IPS-15b (cell line): ENCODE data around the gene CCDC102B.

Source experiments
- H3K27me3 ChIP-seq: one replicate; pipeline ENCODE4 v1.6.1; 2013; ENCODE audit warnings: low read length; ENCODE audit not compliant: control insufficient read depth, insufficient read depth
- H3K36me3 ChIP-seq: one replicate; pipeline ENCODE4 v1.6.1; 2013; ENCODE audit warnings: low read length; ENCODE audit not compliant: control insufficient read depth, insufficient read depth
- H3K4me1 ChIP-seq: one replicate; pipeline ENCODE4 v1.6.1; 2013; ENCODE audit warnings: mild to moderate bottlenecking, low read length; ENCODE audit not compliant: control insufficient read depth, insufficient read depth
- H3K4me3 ChIP-seq: one replicate; pipeline ENCODE4 v1.5.1; 2013; ENCODE audit warnings: low read depth, low read length
- H3K9ac ChIP-seq: one replicate; pipeline ENCODE4 v1.6.1; 2013; ENCODE audit warnings: low read depth, mild to moderate bottlenecking, low read length
- H3K9me3 ChIP-seq: one replicate; pipeline ENCODE4 v1.6.1; 2013; ENCODE audit warnings: mild to moderate bottlenecking, low read length; ENCODE audit not compliant: control insufficient read depth, insufficient read depth

The CCDC102B gene

DNA sequence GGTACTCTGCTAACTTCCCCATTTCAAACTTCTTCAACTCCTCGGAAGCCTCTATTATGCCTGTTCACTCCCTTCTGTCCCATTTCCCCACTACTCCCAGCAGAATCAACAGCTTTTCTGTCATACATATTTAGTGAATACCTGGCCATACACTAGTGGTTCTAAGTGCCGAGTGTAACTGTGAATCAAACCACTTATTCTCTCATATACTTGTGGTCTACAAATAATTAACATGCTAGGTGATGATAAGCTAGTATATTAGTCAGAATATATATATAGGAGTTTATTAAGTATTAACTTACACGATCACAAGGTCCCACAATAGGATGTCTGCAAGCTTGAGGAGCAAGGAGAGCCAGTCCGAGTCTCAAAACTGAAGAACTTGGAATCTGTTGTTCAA, 150.7 kb downstream of the CCDC102B start:
- Histone ChIP-seq H3K9ac (no peak overlapping the region), H3K36me3 (no peaks in the 10 kb centered on the region), H3K4me1 (peaks cover 8% of the 10 kb centered on the region), H3K9me3 (no peaks in the 10 kb centered on the region), H3K27me3 (no peaks in the 10 kb centered on the region), H3K4me3 (no peak overlapping the region)

DNA sequence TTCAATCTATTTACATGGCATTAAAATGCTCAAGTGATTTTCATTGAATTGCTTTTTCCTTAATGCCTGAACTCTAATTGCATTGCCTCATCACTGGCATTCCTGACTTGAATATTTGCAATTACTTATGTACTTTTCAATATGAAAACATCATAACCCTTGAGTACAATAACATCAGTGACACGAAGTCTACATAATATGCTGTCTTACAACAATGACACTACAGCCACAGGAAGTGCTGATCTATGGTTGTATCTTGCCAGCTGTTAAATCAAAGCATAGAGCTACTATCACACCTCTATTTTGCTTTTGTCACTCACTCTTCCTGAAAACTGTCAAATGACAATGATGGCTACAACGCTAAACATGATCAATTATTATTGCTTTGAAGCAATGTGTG, 156.9 kb downstream of the CCDC102B start:
- Histone ChIP-seq H3K4me3 (no peak overlapping the region), H3K27me3 (no peaks in the 10 kb centered on the region), H3K9me3 (no peaks in the 10 kb centered on the region), H3K36me3 (no peaks in the 10 kb centered on the region), H3K4me1 (no peaks in the 10 kb centered on the region), H3K9ac (no peak overlapping the region)

DNA sequence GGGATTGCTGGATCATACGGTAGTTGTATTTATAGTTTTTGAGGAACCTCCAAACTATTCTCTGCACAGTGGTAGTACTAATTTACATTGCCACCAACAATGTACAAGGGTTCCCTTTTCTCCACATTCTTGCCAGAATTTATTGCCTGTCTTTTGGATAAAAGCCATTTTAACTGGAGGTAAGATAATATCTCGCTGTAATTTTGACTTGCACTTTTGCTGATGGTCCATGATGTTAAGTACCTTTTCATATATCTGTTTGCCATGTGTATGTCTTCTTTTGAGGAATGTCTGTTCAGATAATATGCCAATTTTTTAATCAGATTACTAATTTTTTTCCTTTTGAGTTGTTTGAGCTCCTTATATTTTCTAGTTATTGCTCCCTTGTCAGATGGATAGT, 158.8 kb downstream of the CCDC102B start:
- Histone ChIP-seq H3K27me3 (no peaks in the 10 kb centered on the region), H3K4me1 (no peaks in the 10 kb centered on the region), H3K9ac (no peak overlapping the region), H3K4me3 (no peak overlapping the region), H3K36me3 (no peaks in the 10 kb centered on the region), H3K9me3 (no peaks in the 10 kb centered on the region)

DNA sequence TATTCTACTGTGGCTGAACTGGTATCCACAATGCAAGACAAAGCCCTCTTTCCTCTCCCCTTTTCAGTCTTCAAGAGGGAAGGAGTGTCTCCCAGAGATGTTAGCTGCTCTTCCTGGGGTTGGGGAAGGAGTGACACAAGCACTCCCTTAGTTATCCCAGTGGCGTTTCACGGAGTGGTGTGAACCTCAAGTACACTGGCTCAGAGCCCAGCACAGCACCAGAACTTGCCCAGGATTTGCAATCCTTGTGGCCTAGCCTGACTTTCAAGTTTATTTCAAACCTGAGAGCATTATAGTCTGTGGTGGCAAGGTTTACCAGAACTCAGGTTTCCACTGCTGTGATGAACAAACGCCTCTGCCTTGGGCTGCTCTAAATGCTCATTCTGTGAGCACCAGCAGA, 162.5 kb downstream of the CCDC102B start:
- Histone ChIP-seq H3K27me3 (no peaks in the 10 kb centered on the region), H3K36me3 (no peaks in the 10 kb centered on the region), H3K9me3 (no peaks in the 10 kb centered on the region), H3K9ac (no peak overlapping the region), H3K4me1 (no peaks in the 10 kb centered on the region), H3K4me3 (no peak overlapping the region)

DNA sequence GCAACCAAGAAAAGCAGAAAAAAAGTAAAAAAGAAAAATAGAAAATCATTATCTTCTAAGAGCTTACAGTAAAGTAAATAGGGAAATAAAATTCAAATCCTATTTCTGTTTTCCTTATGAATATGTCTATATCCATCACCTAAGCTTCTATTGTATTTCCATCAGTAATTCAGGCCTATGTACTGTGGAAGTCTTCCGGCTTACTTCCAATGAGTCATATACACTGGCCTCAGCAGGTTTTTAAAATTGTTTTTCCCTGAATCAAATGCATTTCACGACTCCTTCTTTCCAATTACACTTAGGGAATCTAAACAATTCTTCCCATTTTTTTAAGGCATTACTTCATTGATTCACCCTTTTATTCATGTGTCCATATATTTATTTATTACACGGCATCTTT, 164.7 kb downstream of the CCDC102B start:
- Histone ChIP-seq H3K9ac (no peak overlapping the region), H3K9me3 (no peaks in the 10 kb centered on the region), H3K36me3 (no peaks in the 10 kb centered on the region), H3K27me3 (no peaks in the 10 kb centered on the region), H3K4me1 (no peaks in the 10 kb centered on the region), H3K4me3 (no peak overlapping the region)

DNA sequence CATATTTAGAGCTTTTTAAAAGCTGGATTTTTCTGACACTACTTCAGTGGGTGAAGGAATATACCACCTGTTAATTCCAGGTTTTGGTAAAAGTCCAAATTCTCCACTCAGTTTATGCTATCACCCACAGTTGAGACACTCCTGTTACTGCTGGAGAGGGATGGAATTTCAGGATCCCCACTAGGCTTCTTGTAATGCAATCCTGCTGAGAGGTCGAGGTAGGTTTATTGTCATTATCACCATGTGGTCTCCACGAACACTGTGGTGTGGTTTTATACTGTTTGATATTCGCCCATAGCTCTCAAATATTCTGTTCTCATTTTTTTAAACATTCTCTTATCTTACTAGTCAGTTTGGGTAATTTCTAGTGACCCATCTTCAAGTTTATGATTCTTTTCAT, 167.9 kb downstream of the CCDC102B start:
- Histone ChIP-seq H3K4me1 (no peaks in the 10 kb centered on the region), H3K27me3 (no peaks in the 10 kb centered on the region), H3K9me3 (no peaks in the 10 kb centered on the region), H3K9ac (no peak overlapping the region), H3K36me3 (no peaks in the 10 kb centered on the region), H3K4me3 (no peak overlapping the region)

DNA sequence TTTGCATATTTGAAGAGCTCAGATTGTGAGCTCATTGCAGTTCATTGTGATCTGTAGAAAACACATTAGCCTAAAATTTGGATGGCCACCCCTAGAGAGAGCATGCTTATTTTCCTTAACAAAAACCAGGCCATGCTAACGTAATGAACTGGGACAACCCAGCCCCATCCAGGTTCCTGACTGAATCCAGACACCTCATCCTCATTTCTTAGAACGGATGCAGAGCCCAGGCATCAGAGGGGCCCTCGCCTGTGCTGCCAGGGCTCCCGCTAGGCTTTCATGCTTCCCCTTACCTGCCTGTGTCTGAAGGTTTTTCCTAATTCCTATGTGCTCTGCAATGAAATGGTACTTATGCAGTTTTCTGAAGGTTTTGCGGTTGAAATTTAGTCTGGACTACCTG, 171.1 kb downstream of the CCDC102B start:
- Histone ChIP-seq H3K9ac (no peak overlapping the region), H3K4me3 (no peak overlapping the region), H3K36me3 (no peaks in the 10 kb centered on the region), H3K27me3 (no peaks in the 10 kb centered on the region), H3K9me3 (no peaks in the 10 kb centered on the region), H3K4me1 (no peaks in the 10 kb centered on the region)

DNA sequence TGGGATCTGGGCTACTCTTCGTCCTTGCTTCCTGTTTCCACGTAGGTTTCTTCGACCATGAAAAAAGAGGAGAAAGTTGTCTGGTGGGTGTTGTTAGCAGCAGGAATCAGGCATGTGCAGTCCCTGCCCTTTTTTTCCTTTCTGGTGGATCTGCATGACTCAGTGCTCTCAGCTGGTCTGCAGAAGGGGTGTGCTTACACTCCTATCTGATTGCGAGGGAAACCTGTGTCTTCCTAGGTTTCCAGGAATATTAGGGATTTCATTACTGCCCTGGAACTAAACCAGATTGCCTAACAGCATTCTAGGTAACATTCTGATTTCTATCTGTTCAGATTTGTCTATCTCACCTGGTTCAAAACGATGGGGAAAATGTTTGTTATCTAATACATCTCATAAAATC, 174.3 kb downstream of the CCDC102B start:
- Histone ChIP-seq H3K4me1 (no peaks in the 10 kb centered on the region), H3K27me3 (no peaks in the 10 kb centered on the region), H3K36me3 (no peaks in the 10 kb centered on the region), H3K9ac (no peak overlapping the region), H3K4me3 (no peak overlapping the region), H3K9me3 (no peaks in the 10 kb centered on the region)

DNA sequence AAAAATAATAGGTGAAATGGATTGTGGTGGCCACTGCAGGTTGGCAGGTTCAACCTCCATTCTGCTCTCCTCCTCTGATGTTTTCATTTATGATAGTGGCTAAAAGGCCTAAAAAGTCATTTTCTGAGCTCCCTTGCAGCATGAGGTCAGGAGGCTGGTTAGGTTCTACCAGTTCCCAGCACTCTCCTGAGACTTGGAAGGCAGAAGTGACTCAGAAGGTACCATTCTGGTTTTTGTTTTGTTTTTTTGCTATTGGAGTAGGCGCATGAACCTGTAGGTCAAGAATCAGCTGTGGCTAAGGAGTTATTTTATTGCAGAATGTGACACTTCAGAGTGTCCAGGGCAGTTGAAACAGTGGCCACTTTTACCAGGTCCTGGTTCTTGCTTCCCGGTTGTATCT, 181.9 kb downstream of the CCDC102B start:
- Histone ChIP-seq H3K9me3 (no peaks in the 10 kb centered on the region), H3K9ac (no peak overlapping the region), H3K36me3 (no peaks in the 10 kb centered on the region), H3K4me1 (no peaks in the 10 kb centered on the region), H3K27me3 (no peaks in the 10 kb centered on the region), H3K4me3 (no peak overlapping the region)

DNA sequence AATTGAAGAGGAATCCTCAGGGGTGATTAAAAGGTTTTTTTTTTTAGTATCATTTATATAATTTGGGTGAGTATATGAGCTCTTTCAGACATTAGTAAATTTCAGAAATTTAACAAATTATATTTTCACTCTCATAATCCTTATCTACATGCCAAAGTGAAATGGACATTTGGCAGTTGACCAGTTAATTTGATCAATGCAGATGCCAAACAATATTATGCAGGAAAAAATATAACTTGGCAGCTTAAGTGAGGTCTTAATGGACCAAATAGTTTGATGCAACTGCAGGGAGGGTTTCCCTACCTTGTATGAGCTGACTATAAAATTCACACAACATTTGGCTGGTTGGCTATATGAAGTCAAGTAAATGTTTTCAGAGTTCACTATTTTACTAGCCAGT, 185.2 kb downstream of the CCDC102B start:
- Histone ChIP-seq H3K4me1 (no peaks in the 10 kb centered on the region), H3K9ac (no peak overlapping the region), H3K4me3 (no peak overlapping the region), H3K9me3 (no peaks in the 10 kb centered on the region), H3K27me3 (no peaks in the 10 kb centered on the region), H3K36me3 (no peaks in the 10 kb centered on the region)

DNA sequence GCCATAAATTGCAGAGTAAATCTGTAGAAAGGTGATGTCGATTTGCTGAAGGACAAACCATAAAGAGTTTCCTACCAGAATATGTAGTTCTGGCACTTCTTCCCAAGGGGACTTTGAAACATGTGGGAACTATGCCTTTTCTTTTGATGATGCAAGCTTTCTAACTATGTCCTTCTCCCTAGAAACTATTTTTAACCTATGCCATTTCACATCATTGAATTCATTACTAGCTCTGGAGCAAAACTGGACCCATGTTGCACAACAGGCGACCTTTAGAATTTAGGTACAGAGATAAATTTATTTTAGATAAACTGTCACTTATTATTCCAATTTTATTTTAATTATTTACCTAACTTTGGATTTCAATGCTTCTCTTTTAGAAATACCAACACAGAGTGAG, 186.5 kb downstream of the CCDC102B start:
- no peaks in the 10 kb centered on the region for H3K36me3 ChIP-seq
- H3K4me3 ChIP-seq, result no peak overlapping the region
- no peaks in the 10 kb centered on the region for H3K27me3 ChIP-seq
- H3K9me3 ChIP-seq, result no peaks in the 10 kb centered on the region
- H3K9ac ChIP-seq, result no peak overlapping the region
- H3K4me1 ChIP-seq, result no peaks in the 10 kb centered on the region

DNA sequence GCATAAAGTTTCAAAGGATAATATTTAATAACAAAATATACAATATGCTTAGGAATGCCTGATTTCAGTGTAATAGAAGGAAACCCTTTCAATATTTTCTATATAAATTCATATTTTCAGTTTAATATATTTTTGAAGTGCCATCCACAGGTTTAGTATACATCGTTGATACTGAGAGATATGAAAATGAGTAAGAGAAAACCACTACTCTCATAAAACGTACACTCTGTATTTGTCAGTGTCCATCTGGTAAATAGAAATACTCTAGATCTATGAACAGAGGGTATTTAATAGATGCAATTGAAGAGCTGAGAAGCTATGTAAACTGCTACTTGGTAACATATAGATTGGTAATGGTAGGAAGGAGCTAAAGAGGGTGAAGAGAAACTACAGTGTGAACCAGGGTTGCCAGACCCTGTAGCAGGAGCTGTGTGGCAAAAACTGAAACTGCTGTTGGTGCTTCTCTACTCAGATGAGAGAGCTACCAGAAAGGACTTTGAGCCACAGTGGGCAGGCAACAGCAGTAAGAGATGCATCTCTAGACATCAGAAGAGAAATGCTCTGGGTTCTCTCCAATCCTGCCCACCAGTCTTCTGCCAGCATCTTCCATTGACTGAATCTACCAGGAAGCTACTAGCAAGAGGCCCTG, 187.4 kb downstream of the CCDC102B start:
- H3K9me3 ChIP-seq, result no peaks in the 10 kb centered on the region
- no peaks in the 10 kb centered on the region for H3K36me3 ChIP-seq
- H3K4me1 ChIP-seq, result no peaks in the 10 kb centered on the region
- H3K9ac ChIP-seq, result no peak overlapping the region
- H3K4me3 ChIP-seq, result no peak overlapping the region
- H3K27me3 ChIP-seq, result no peaks in the 10 kb centered on the region
